Neural cell (in vitro differentiated cells): ENCODE results near the gene JMJD1C. TPM values are rescaled to one million over a fixed set of nuclear protein-coding genes. Genes with fewer than 3 reads are reported as not detected.

Experiments used
- H2AFZ ChIP-seq: fragments of 200-600, 300-800 bp; sonication (generic), shearing (Covaris generic); 2 replicates; pipeline ENCODE4 v1.6.0; 2014; ENCODE audit warnings: low read depth, mild to moderate bottlenecking, antibody characterized with exemption, low read length, moderate library complexity
- H3F3A ChIP-seq: fragments of 200-600 bp; shearing (Covaris generic); 2 replicates; pipeline ENCODE4 v1.6.1; 2016; ENCODE audit warnings: mild to moderate bottlenecking, moderate library complexity, mixed read lengths, antibody characterized with exemption, low read length; ENCODE audit not compliant: insufficient read depth, poor library complexity, severe bottlenecking
- H3K27ac ChIP-seq: fragments of 200-600, 300-800 bp; sonication (generic), shearing (Covaris generic); 2 replicates; pipeline ENCODE4 v1.5.1; 2014; ENCODE audit warnings: mild to moderate bottlenecking, low read length, moderate library complexity
- H3K27me3 ChIP-seq: fragments of 300-800, 200-600 bp; sonication (generic), shearing (Covaris generic); 2 replicates; pipeline ENCODE4 v1.6.0; 2014; ENCODE audit warnings: mild to moderate bottlenecking, low read depth, low read length, moderate library complexity; ENCODE audit not compliant: insufficient read depth
- H3K36me3 ChIP-seq: fragments of 300-800, 200-600 bp; sonication (generic), shearing (Covaris generic); 2 replicates; pipeline ENCODE4 v1.5.1; 2014; ENCODE audit warnings: mild to moderate bottlenecking, antibody characterized with exemption, low read length, moderate library complexity; ENCODE audit not compliant: insufficient read depth
- H3K4me2 ChIP-seq: fragments of 300-800, 200-600 bp; sonication (generic), shearing (Covaris generic); 2 replicates; pipeline ENCODE4 v1.6.0; 2014; ENCODE audit warnings: mild to moderate bottlenecking, low read length
- H3K4me3 ChIP-seq: fragments of 300-800, 200-600 bp; sonication (generic), shearing (Covaris generic); 2 replicates; pipeline ENCODE4 v1.5.1; 2014; ENCODE audit warnings: mild to moderate bottlenecking, low read length, moderate library complexity
- H3K79me2 ChIP-seq: fragments of 200-600 bp; shearing (Covaris generic); replicated peaks from 2 replicates; pipeline ENCODE4 v1.6.0; 2014; ENCODE audit warnings: mild to moderate bottlenecking, low read length, moderate library complexity; ENCODE audit not compliant: insufficient read depth
- H3K9ac ChIP-seq: fragments of 300-800, 200-600 bp; sonication (generic), shearing (Covaris generic); 2 replicates; pipeline ENCODE4 v1.6.1; 2016; ENCODE audit warnings: mild to moderate bottlenecking, low read length, mixed read lengths
- H3K9me2 ChIP-seq: fragments of 200-600 bp; shearing (Covaris generic); 2 replicates; pipeline ENCODE4 v1.6.1; 2016; ENCODE audit warnings: mild to moderate bottlenecking, low read length, mixed read lengths; ENCODE audit not compliant: insufficient read depth
- H3K9me3 ChIP-seq: fragments of 200-600, 300-800 bp; sonication (generic), shearing (Covaris generic); 2 replicates; pipeline ENCODE4 v1.6.1; 2016; ENCODE audit warnings: mild to moderate bottlenecking, mixed run types, low read length, moderate library complexity, mixed read lengths
- H4K20me1 ChIP-seq: fragments of 200-600 bp; shearing (Covaris generic); 2 replicates; pipeline ENCODE4 v1.6.1; 2016; ENCODE audit warnings: mild to moderate bottlenecking, mixed run types; ENCODE audit not compliant: insufficient read depth
- EP300 ChIP-seq: fragments of 450-650 bp; conservative IDR thresholded peaks from 2 replicates; pipeline ENCODE4 v1.6.1; 2014; ENCODE audit warnings: antibody characterized with exemption, mild to moderate bottlenecking, moderate library complexity; ENCODE audit not compliant: poor library complexity, severe bottlenecking
- EZH2 ChIP-seq: fragments of 200-600, 300-800 bp; shearing (Covaris generic), sonication (generic); IDR thresholded peaks from 2 replicates; pipeline ENCODE4 v1.6.1; 2014; ENCODE audit warnings: antibody characterized with exemption, low read length, borderline replicate concordance, mild to moderate bottlenecking; ENCODE audit not compliant: insufficient read depth, poor library complexity, severe bottlenecking
- MXI1 ChIP-seq: fragments of 450-650 bp; conservative IDR thresholded peaks from 2 replicates; pipeline ENCODE4 v1.6.1; 2014; ENCODE audit warnings: antibody characterized with exemption, mild to moderate bottlenecking; ENCODE audit not compliant: poor library complexity, severe bottlenecking
- POLR2AphosphoS5 ChIP-seq: IDR thresholded peaks from 2 replicates; pipeline ENCODE4 v1.6.1; 2012
- RAD21 ChIP-seq: fragments of 450-650 bp; conservative IDR thresholded peaks from 2 replicates; pipeline ENCODE4 v1.6.1; 2014; ENCODE audit warnings: antibody characterized with exemption, mild to moderate bottlenecking, moderate library complexity
- SMC3 ChIP-seq: fragments of 450-650 bp; conservative IDR thresholded peaks from 2 replicates; pipeline ENCODE4 v1.6.1; 2014; ENCODE audit warnings: antibody characterized with exemption, mild to moderate bottlenecking, moderate library complexity; ENCODE audit not compliant: poor library complexity
- TAF1 ChIP-seq: IDR thresholded peaks from 2 replicates; pipeline ENCODE4 v1.6.1; 2012; ENCODE audit warnings: low read depth
- polyA plus RNA-seq: library from polyadenylated mRNA; depleted of rRNA; stranded (reverse); fragments of >200 nt; gene quantifications from 2 replicates; pipeline ENCODE4 v1.2.3, GENCODE V29; 2014
- TF ChIP-seq, protein P1 (sequence below): IDR thresholded peaks from 2 replicates; pipeline ENCODE4 v1.6.1; 2012; ENCODE audit warnings: borderline replicate concordance
- TF ChIP-seq, protein P2 (sequence below): fragments of 450-650 bp; IDR thresholded peaks from 2 replicates; pipeline ENCODE4 v1.5.1; 2014; ENCODE audit warnings: antibody characterized with exemption, mild to moderate bottlenecking, moderate library complexity; ENCODE audit not compliant: poor library complexity, severe bottlenecking

Gene JMJD1C
- polyA plus RNA-seq, 1 donor from 2014 or later = 108 TPM

GRCh38 chr10:63133056-63133820, 332.5 kb downstream of the JMJD1C start, which contains the start of gene NRBF2:
Gene NRBF2, plus strand, starts transcription at chr10:63133328. Its CDS starts 143 bp downstream, at chr10:63133471.
- Histone ChIP-seq H3K9me2 (no peaks in the 10 kb centered on the region), H3F3A (no peaks in the 10 kb centered on the region), H3K79me2 (peaks cover 35% of the 10 kb centered on the region), H4K20me1 (no peaks in the 10 kb centered on the region), H3K27ac (peak within 1 kb of the TSS; percentile 89), H3K9ac (peak within 1 kb of the TSS; percentile 89), H2AFZ (peak within 1 kb of the TSS; percentile 96), H3K36me3 (no peaks in the 10 kb centered on the region), H3K4me2 (peak within 1 kb of the TSS; percentile 89), H3K27me3 (no peaks in the 10 kb centered on the region), H3K4me3 (peak within 1 kb of the TSS; percentile 79), H3K9me3 (no peaks in the 10 kb centered on the region)
- TF ChIP-seq MXI1 (peak; percentile 65), RAD21 (no peak), POLR2AphosphoS5 (peak; percentile 91), EP300 (peak; percentile 56), SMC3 (peak; percentile 43), EZH2 (no peak), TAF1 (peak; percentile 71)
- TF ChIP-seq, protein P1, sequence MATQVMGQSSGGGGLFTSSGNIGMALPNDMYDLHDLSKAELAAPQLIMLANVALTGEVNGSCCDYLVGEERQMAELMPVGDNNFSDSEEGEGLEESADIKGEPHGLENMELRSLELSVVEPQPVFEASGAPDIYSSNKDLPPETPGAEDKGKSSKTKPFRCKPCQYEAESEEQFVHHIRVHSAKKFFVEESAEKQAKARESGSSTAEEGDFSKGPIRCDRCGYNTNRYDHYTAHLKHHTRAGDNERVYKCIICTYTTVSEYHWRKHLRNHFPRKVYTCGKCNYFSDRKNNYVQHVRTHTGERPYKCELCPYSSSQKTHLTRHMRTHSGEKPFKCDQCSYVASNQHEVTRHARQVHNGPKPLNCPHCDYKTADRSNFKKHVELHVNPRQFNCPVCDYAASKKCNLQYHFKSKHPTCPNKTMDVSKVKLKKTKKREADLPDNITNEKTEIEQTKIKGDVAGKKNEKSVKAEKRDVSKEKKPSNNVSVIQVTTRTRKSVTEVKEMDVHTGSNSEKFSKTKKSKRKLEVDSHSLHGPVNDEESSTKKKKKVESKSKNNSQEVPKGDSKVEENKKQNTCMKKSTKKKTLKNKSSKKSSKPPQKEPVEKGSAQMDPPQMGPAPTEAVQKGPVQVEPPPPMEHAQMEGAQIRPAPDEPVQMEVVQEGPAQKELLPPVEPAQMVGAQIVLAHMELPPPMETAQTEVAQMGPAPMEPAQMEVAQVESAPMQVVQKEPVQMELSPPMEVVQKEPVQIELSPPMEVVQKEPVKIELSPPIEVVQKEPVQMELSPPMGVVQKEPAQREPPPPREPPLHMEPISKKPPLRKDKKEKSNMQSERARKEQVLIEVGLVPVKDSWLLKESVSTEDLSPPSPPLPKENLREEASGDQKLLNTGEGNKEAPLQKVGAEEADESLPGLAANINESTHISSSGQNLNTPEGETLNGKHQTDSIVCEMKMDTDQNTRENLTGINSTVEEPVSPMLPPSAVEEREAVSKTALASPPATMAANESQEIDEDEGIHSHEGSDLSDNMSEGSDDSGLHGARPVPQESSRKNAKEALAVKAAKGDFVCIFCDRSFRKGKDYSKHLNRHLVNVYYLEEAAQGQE = peak; percentile 73
- TF ChIP-seq, protein P2, sequence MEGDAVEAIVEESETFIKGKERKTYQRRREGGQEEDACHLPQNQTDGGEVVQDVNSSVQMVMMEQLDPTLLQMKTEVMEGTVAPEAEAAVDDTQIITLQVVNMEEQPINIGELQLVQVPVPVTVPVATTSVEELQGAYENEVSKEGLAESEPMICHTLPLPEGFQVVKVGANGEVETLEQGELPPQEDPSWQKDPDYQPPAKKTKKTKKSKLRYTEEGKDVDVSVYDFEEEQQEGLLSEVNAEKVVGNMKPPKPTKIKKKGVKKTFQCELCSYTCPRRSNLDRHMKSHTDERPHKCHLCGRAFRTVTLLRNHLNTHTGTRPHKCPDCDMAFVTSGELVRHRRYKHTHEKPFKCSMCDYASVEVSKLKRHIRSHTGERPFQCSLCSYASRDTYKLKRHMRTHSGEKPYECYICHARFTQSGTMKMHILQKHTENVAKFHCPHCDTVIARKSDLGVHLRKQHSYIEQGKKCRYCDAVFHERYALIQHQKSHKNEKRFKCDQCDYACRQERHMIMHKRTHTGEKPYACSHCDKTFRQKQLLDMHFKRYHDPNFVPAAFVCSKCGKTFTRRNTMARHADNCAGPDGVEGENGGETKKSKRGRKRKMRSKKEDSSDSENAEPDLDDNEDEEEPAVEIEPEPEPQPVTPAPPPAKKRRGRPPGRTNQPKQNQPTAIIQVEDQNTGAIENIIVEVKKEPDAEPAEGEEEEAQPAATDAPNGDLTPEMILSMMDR = peak; percentile 58

DNA sequence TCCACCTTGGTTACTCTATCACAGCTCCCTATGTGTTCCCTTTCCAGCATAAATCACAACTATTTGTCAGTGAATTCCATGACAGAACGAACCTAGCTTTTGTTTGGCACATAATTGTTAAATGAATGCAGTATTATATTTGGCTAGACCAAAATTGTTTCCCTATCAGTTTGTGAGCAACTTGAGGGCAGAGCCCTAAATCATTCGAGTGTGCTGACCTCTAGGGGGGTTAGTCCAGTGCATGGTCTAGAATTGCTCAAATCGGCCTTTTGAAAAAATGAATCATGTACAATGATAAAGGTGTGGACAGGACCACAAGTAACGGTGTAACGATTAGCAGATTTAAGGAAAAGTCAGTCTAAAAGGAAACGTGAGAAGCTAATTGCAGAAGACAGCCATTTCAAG, 333.1 kb downstream of the JMJD1C start:
- Histone ChIP-seq H3K27me3 (no peaks in the 10 kb centered on the region), H3K36me3 (no peaks in the 10 kb centered on the region), H3K4me2 (no peak overlapping the region), H3K9me3 (no peaks in the 10 kb centered on the region), H3K4me3 (peak overlapping the region; percentile 79), H3F3A (no peaks in the 10 kb centered on the region), H3K9me2 (no peaks in the 10 kb centered on the region), H2AFZ (peak overlapping the region; percentile 86), H3K79me2 (peaks cover 33% of the 10 kb centered on the region), H4K20me1 (no peaks in the 10 kb centered on the region), H3K27ac (peak overlapping the region; percentile 74), H3K9ac (peak overlapping the region; percentile 14)
- TF ChIP-seq EP300 (no peak), RAD21 (no peak), POLR2AphosphoS5 (no peak), SMC3 (no peak), TAF1 (no peak)
